ENCODE data around the gene SERPING1. TPM values are rescaled to one million over a fixed set of nuclear protein-coding genes. Genes with fewer than 3 reads are reported as not detected.

Gene SERPING1
- total RNA-seq, 6 experiments from 2014 or later, result 0.11 to 0.51 (median 0.25) TPM; not detected in 1

DNA sequence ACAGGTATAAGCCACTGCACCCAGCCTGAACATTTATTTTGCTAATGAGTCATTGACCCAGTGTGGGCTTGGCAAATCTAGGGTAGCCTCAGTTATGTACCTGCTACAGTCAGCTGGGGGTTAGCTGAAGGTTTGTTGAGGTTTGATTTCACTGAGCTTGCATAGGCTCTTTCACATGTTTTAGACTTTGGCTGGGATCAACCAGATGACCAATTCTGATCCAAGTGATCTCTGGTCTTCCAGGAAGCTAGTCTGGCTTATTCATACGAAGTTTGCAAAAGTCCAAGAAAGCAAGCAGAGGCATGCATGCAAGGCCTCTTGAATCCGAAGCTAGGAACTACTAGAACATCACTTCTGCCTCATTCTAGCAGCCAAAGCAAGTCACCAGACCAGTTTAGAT is 21.0 kb downstream of the SERPING1 start:
- Mint-ChIP-seq H3K4me1 (ENCODE audit: low read depth) (no peaks in the 10 kb centered on the region), H3K27me3 (ENCODE audit: insufficient read depth) (peaks cover 25% of the 10 kb centered on the region), H3K27ac (no peak overlapping the region), H3K9me3 (peaks cover 5% of the 10 kb centered on the region; the same call in 1 of the 2 replicates), H3K4me3 (no peak overlapping the region), H3K36me3 (ENCODE audit: low read depth) (no peaks in the 10 kb centered on the region)
- TF ChIP-seq, protein P1, sequence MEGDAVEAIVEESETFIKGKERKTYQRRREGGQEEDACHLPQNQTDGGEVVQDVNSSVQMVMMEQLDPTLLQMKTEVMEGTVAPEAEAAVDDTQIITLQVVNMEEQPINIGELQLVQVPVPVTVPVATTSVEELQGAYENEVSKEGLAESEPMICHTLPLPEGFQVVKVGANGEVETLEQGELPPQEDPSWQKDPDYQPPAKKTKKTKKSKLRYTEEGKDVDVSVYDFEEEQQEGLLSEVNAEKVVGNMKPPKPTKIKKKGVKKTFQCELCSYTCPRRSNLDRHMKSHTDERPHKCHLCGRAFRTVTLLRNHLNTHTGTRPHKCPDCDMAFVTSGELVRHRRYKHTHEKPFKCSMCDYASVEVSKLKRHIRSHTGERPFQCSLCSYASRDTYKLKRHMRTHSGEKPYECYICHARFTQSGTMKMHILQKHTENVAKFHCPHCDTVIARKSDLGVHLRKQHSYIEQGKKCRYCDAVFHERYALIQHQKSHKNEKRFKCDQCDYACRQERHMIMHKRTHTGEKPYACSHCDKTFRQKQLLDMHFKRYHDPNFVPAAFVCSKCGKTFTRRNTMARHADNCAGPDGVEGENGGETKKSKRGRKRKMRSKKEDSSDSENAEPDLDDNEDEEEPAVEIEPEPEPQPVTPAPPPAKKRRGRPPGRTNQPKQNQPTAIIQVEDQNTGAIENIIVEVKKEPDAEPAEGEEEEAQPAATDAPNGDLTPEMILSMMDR (IDR thresholded peaks at IDR 0.05), result no peak
- DNase-seq, result no peak

DNA sequence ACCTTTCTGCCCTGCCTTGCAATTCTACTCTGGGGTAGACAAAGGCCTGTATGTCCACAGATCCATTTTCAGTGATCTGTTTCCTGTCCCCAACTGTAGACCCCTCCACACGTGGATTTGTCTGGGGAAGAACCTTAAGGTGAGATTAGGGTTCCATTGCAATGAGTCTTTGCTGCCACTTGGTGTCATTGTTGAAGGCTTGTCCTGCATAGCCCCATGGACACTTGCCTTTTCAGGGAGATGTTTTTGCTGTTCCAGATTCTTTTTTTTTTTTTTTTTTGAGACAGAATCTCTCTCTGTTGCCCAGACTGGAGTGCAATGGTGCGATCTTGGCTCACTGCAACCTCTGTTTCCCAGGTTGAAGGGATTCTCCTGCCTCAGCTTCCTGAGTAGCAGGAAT is 21.8 kb downstream of the SERPING1 start:
- Mint-ChIP-seq H3K27ac (no peak overlapping the region), H3K4me3 (no peak overlapping the region), H3K27me3 (ENCODE audit: insufficient read depth) (peaks cover 25% of the 10 kb centered on the region), H3K9me3 (peaks cover 5% of the 10 kb centered on the region; the same call in 1 of the 2 replicates), H3K4me1 (ENCODE audit: low read depth) (no peaks in the 10 kb centered on the region), H3K36me3 (ENCODE audit: low read depth) (no peaks in the 10 kb centered on the region)
- TF ChIP-seq, protein P1 (IDR thresholded peaks at IDR 0.05), result no peak
- no peak for DNase-seq

DNA sequence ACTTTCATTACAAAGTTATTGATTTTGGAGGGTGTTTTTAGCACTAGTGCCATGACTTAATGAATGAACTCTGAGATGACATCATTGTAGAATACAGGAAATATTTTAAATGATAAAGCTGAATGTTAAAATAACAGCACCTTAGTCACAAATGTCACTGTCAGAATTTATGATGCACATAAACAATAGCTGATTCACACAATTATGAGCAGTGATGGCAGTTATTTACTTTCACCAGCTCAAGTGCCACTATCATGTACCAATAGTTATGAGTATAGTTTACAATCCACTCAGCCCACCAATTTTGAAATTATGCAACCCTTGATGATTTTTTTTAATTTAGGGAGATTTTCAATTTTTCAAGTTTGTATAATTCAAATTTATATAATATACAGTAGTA is 23.0 kb downstream of the SERPING1 start:
- H3K27me3 Mint-ChIP-seq (ENCODE audit: insufficient read depth), result peaks cover 21% of the 10 kb centered on the region
- no peak overlapping the region for H3K4me3 Mint-ChIP-seq
- no peak overlapping the region for H3K27ac Mint-ChIP-seq
- peaks cover 5% of the 10 kb centered on the region; the same call in 1 of the 2 replicates for H3K9me3 Mint-ChIP-seq
- TF ChIP-seq, protein P1 (IDR thresholded peaks at IDR 0.05), result no peak
- H3K4me1 Mint-ChIP-seq (ENCODE audit: low read depth), result no peaks in the 10 kb centered on the region
- no peaks in the 10 kb centered on the region for H3K36me3 Mint-ChIP-seq (ENCODE audit: low read depth)
- DNase-seq, result no peak

DNA sequence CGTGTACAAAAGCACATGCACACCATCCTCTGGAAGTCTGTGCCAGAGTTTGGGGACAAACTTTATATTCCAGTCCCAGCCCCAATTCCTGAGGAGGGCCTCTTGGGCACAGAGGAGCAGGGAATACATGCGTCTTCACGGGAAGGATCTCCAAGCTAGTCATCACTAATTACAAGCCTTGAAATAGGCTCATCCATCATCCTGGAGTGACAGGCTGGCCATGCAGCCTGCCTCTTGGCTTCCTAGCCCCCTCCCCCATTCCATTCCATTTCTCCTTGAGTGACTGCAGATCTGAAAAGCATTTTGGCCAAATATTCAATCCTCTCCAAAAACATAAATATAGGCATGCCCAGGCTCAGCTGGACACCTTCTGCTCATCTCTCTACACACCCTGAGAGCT is 24.8 kb downstream of the SERPING1 start:
- Mint-ChIP-seq H3K27me3 (ENCODE audit: insufficient read depth) (peaks cover 10% of the 10 kb centered on the region), H3K4me1 (ENCODE audit: low read depth) (no peaks in the 10 kb centered on the region), H3K9me3 (peaks cover 5% of the 10 kb centered on the region; the same call in 1 of the 2 replicates), H3K4me3 (no peak overlapping the region; the same call in 1 of the 2 replicates), H3K36me3 (ENCODE audit: low read depth) (no peaks in the 10 kb centered on the region), H3K27ac (no peak overlapping the region; the same call in 1 of the 2 replicates)
- TF ChIP-seq, protein P1 (IDR thresholded peaks at IDR 0.05), result no peak
- no peak for DNase-seq

DNA sequence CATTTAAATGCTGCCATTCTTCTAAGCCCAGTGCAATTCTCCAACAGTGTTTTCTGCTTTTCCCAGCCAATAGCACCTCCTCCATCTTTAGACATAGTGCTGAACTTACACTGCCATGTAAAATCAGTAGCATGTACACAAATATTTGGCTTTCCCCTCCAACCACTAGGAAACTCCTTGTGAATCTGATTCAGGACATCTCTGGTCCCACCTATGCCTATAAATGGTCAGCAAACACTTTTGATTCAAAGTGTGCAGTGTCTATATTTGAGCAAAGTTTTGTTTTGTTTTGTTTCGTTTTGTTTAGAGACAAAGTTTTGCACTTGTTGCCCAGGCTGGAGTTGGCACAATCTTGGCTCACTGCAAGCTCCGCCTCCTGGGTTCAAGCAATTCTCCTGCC is 27.4 kb downstream of the SERPING1 start:
- H3K27ac Mint-ChIP-seq, result no peak overlapping the region
- H3K4me1 Mint-ChIP-seq (ENCODE audit: low read depth), result no peaks in the 10 kb centered on the region

More for the DNA sequence above, 27.4 kb downstream of the SERPING1 start:
- Mint-ChIP-seq H3K27me3 (ENCODE audit: insufficient read depth) (peaks cover 9% of the 10 kb centered on the region), H3K4me3 (no peak overlapping the region), H3K36me3 (ENCODE audit: low read depth) (no peaks in the 10 kb centered on the region), H3K9me3 (no peaks in the 10 kb centered on the region)
- no peak for DNase-seq
- TF ChIP-seq, protein P1 (IDR thresholded peaks at IDR 0.05), result no peak
